Prostate gland (tissue), 2 donors: ENCODE measurements around the gene F5. TPM values are rescaled to one million over a fixed set of nuclear protein-coding genes. Genes with fewer than 3 reads are reported as not detected.
A peak's percentile ranks its signal among the peaks of the same experiment; 100 is the strongest.

Experiments
- DNase-seq: peaks from one replicate; pipeline ENCODE4 v3.0.0-alpha.2; 2019; ENCODE audit warnings: low spot score
- H3K27ac ChIP-seq, 2 donors: fragments of 200-600 bp; sonication (generic); 2 replicates each; pipeline ENCODE4 v1.5.1; 2017 to 2019
- H3K27me3 ChIP-seq: fragments of 200-600 bp; sonication (generic); replicated peaks from 2 replicates; pipeline ENCODE4 v1.5.1; 2019; ENCODE audit not compliant: insufficient read depth
- H3K36me3 ChIP-seq, 2 donors: fragments of 200-600 bp; sonication (generic); 1 replicate in 1 of 2; 2 replicates in 1 of 2; pipeline versions ENCODE4 v1.5.1 to v1.8.1; 2017 to 2019
- H3K4me1 ChIP-seq: fragments of 200-600 bp; sonication (generic); replicated peaks from 2 replicates; pipeline ENCODE4 v1.5.1; 2019
- H3K4me3 ChIP-seq, 2 donors: fragments of 200-600 bp; sonication (generic); 2 replicates each; pipeline ENCODE4 v1.5.1; 2017 to 2019
- H3K9me3 ChIP-seq: fragments of 200-600 bp; sonication (generic); 2 replicates; pipeline ENCODE4 v1.5.1; 2017
- POLR2A ChIP-seq: fragments of 450-650 bp; IDR thresholded peaks from one replicate; pipeline ENCODE4 v1.6.1; 2016; ENCODE audit warnings: antibody characterized with exemption, mild to moderate bottlenecking
- POLR2AphosphoS5 ChIP-seq: sonication (generic); formaldehyde crosslinking; IDR thresholded peaks from one replicate; pipeline ENCODE4 v1.6.1; 2017; ENCODE audit warnings: antibody characterized with exemption
- WGBS: methylation state at CpG from one replicate; pipeline ENCODE4 v1.1.5; 2018; 5-methylcytosine and 5-hydroxymethylcytosine counted together
- intact Hi-C: fragments of 100-400 bp; cut with DNase I; formaldehyde crosslinking; loops from one replicate; pipeline ENCODE4 v1.14.2; 2022
- total RNA-seq, 2 donors: library from RNA; depleted of rRNA; stranded (reverse); fragments of >200 nt; gene quantifications; one replicate each; pipeline ENCODE4 v1.1.0, GENCODE V29; 2016
- TF ChIP-seq, protein P1 (sequence below), 4 experiments: fragments of 200-600 bp in 2 of 4; fragments of 450-650 bp in 2 of 4; sonication (generic) in 2 of 4; IDR thresholded peaks; 1 replicate in 3 of 4; 2 replicates in 1 of 4; pipeline ENCODE4 v1.5.1; 2016 to 2019; ENCODE audit warnings: antibody characterized with exemption in 4 of 4, mild to moderate bottlenecking in 2 of 4, moderate library complexity in 2 of 4

Gene F5
- total RNA-seq, 2 donors from 2014 or later = 1.1 to 8.4 TPM

DNA sequence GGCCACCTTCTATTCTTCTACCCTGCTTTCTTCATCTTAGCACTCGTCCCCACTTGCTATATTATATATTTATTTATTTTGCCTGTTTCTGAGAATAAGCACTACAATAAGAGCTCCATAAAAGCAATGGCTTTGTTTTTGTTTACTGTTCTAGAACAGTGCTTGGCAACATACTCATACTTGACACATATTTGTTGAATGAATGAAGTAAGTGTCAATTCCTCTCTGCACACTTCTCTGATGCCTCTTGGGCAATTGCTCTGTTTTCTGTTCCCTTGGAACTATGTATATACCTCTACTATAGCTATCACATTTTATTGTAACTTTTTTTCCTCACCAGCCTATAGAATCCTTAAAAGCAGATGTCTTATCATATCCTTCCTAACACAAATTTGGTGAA, 93.0 kb downstream of the F5 start:
- H3K4me3 ChIP-seq = no peak overlapping the region
- H3K9me3 ChIP-seq = no peaks in the 10 kb centered on the region
- no peak overlapping the region for H3K27ac ChIP-seq
- H3K36me3 ChIP-seq = no peaks in the 10 kb centered on the region
- no peak for TF ChIP-seq POLR2A
- TF ChIP-seq POLR2AphosphoS5 = no peak
- TF ChIP-seq, protein P1, sequence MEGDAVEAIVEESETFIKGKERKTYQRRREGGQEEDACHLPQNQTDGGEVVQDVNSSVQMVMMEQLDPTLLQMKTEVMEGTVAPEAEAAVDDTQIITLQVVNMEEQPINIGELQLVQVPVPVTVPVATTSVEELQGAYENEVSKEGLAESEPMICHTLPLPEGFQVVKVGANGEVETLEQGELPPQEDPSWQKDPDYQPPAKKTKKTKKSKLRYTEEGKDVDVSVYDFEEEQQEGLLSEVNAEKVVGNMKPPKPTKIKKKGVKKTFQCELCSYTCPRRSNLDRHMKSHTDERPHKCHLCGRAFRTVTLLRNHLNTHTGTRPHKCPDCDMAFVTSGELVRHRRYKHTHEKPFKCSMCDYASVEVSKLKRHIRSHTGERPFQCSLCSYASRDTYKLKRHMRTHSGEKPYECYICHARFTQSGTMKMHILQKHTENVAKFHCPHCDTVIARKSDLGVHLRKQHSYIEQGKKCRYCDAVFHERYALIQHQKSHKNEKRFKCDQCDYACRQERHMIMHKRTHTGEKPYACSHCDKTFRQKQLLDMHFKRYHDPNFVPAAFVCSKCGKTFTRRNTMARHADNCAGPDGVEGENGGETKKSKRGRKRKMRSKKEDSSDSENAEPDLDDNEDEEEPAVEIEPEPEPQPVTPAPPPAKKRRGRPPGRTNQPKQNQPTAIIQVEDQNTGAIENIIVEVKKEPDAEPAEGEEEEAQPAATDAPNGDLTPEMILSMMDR (IDR thresholded peaks at IDR 0.05) = no peak
- intact Hi-C loops = no loop called here
- DNase-seq = no peak
- no peaks in the 10 kb centered on the region for H3K4me1 ChIP-seq
- no peaks in the 10 kb centered on the region for H3K27me3 ChIP-seq
- 83% methylated on average over 1 of the region's 1 CpG for WGBS

DNA sequence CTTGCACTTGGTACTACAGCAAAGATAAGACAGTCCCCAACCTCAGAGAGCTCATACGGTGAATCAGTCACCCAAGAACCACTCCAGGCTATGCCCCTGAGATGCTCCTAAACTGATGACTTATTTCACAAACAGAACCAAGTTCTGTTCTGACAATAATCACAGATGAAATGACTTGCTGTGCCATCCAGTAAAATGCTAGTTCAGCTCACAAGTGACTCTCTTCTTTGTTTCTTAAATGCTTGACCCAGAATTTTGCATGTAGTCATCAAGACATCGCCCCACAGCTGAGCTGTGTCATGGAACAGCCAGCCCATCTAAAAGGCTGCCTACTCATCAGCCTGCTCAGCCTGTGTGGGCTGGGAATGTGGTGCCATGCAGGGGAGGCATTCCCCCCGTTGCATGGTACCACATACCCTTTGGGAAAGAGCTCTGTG, 94.4 kb downstream of the F5 start:
- Histone ChIP-seq H3K27ac (no peak overlapping the region), H3K9me3 (no peaks in the 10 kb centered on the region), H3K4me1 (no peaks in the 10 kb centered on the region), H3K4me3 (no peak overlapping the region), H3K27me3 (no peaks in the 10 kb centered on the region), H3K36me3 (no peaks in the 10 kb centered on the region)
- WGBS = 77% methylated on average over 3 of the region's 3 CpGs
- TF ChIP-seq POLR2A = no peak
- TF ChIP-seq, protein P1 (IDR thresholded peaks at IDR 0.05) = no peak
- no peak for TF ChIP-seq POLR2AphosphoS5
- intact Hi-C loops = no loop called here
- DNase-seq = no peak

DNA sequence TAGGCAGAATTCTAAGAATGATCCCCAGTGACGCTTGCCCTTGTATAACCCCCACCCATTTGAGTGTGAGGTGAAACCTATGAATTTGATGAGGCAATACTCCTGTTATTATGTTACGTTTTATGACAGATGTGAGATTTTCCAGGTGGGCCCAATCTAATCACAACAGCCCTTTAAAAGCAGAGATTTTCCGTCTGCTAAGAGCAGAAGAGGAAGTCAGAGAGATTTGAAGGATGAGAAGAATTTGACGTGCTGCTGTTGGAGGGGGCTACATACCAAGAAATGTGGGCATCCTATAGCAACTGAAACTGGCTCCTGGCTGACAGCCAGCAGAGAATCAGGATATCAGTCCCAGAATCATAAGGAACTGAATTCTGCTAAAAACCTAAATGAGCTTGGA, 98.1 kb downstream of the F5 start:
- H3K36me3 ChIP-seq = no peaks in the 10 kb centered on the region
- no peak for TF ChIP-seq POLR2AphosphoS5
- no peak for TF ChIP-seq POLR2A
- TF ChIP-seq, protein P1 (IDR thresholded peaks at IDR 0.05) = no peak
- no peaks in the 10 kb centered on the region for H3K4me1 ChIP-seq
- DNase-seq = no peak
- intact Hi-C loops = loop anchor here (5.0 kb wide), 1 partner anchor 381 kb away; the partner anchor contains the start of gene ATP1B1
- H3K9me3 ChIP-seq = no peaks in the 10 kb centered on the region
- no peaks in the 10 kb centered on the region for H3K27me3 ChIP-seq
- no peak overlapping the region for H3K4me3 ChIP-seq
- 88% methylated on average over 4 of the region's 4 CpGs for WGBS
- no peak overlapping the region for H3K27ac ChIP-seq

DNA sequence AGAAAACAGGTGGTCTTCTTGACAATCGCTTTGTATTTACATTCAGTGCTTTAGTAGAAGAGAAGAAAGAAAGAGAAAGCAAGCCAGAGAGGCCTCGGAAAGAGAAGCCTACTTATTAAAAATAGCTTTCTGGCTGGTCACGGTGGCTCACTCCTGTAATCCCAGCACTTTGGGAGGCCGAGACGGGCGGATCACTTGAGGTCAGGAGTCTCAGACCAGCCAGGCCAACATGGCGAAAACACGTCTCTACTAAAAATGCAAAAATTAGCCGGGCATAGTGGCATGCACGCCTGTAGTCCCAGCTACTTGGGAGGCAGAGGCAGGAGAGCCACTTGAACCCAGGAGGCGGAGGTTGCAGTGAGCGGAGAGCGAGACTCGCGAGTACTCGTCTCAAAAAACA, 98.7 kb downstream of the F5 start:
- Histone ChIP-seq H3K36me3 (no peaks in the 10 kb centered on the region), H3K27me3 (no peaks in the 10 kb centered on the region), H3K27ac (no peak overlapping the region), H3K9me3 (no peaks in the 10 kb centered on the region), H3K4me3 (no peak overlapping the region), H3K4me1 (no peaks in the 10 kb centered on the region)
- TF ChIP-seq POLR2A (no peak), POLR2AphosphoS5 (no peak)
- TF ChIP-seq, protein P1 (IDR thresholded peaks at IDR 0.05) = no peak
- DNase-seq = no peak
- WGBS = 86% methylated on average over 16 of the region's 16 CpGs
- intact Hi-C loops = loop anchor here (2.0 to 5.0 kb wide), 2 partner anchors 23 to 380 kb away; partner anchors contain the start of gene ATP1B1

DNA sequence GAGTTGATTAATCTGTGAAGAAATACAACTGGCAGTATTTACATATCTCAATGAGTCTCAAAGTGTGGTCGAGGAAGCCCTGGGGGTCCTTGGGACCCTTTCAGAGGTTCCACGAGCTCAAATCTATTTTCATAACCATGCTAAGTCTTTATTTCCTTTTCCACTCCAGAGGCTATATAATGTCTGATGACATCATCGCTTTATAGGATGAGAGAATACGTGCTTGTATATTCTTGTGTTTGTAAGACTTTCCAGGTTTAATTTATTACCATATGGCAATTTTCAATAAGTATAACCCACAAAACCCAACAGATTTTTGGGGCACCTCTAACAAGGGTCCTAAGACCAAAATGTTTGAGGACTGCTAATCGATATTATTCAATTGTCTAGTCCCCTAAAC, 99.1 kb downstream of the F5 start:
- H3K27ac ChIP-seq = peak overlapping the region; percentile 95 to 96
- intact Hi-C loops = loop anchor here (2.0 to 5.0 kb wide), 2 partner anchors 24 to 380 kb away; partner anchors contain the start of gene ATP1B1
- 76% methylated on average over 5 of the region's 5 CpGs for WGBS
- H3K9me3 ChIP-seq = no peaks in the 10 kb centered on the region
- H3K4me1 ChIP-seq = no peaks in the 10 kb centered on the region
- no peaks in the 10 kb centered on the region for H3K36me3 ChIP-seq
- H3K4me3 ChIP-seq = no peak overlapping the region
- DNase-seq = no peak
- no peaks in the 10 kb centered on the region for H3K27me3 ChIP-seq
- TF ChIP-seq POLR2A (no peak), POLR2AphosphoS5 (no peak)
- TF ChIP-seq, protein P1 (IDR thresholded peaks at IDR 0.05) = no peak
